ENCODE measurements around the gene ZNF593OS. TPM values are rescaled to one million over a fixed set of nuclear protein-coding genes. Genes with fewer than 3 reads are reported as not detected.

The ZNF593OS gene
- total and polyA plus RNA-seq, 2 of the 8 experiments (the other 6 are each of a cell fraction or from before 2014, with no cell fraction given) = not detected

DNA sequence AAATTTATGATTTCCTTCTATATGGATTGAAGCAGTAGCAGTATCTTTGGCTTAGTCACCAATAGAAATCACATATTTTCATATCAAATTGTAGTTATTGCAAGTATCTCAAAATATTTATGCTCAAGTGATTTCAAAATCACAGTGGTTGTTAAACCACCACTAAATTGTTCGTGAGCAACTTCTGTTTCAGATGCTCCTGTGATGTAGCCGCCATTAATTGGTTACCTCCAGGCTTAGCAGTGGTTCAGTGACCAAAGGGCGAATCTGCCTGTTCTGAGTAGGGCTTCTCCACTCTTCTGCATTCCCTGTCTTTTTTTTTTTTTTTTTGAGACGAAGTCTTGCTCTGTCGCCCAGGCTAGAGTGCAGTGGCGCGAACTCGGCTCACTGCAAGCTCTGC is 3.7 kb upstream of the ZNF593OS start:
- Histone ChIP-seq H2BK5ac (ENCODE audit: low read depth, low read length) (no peak overlapping the region), H4K8ac (ENCODE audit: extremely low read depth, insufficient read depth, low read length) (no peak overlapping the region), H3K18ac (ENCODE audit: extremely low read depth, low read length) (no peak overlapping the region), H3K27me3 (replicated peaks in 1 of 4; ENCODE audit: control insufficient read depth in 3 of 4, extremely low read depth in 1 of 4, insufficient read depth in 3 of 4, low read length in 3 of 4) (no peaks in the 10 kb centered on the region), H2AFZ (ENCODE audit: low read length) (no peak overlapping the region), H3K14ac (ENCODE audit: insufficient read length) (no peak overlapping the region), H3K4me2 (ENCODE audit: insufficient read depth in 1 of 2, low read depth in 2 of 2, low read length in 2 of 2) (no peak overlapping the region), H4K5ac (ENCODE audit: insufficient read length, low read depth, low read length) (no peak overlapping the region), H2BK120ac (replicated peaks; ENCODE audit: low read depth, low read length) (no peak overlapping the region), H4K91ac (replicated peaks; ENCODE audit: insufficient read length, low read length) (no peak overlapping the region), H3K56ac (replicated peaks; ENCODE audit: insufficient read length, low read depth, low read length) (no peak overlapping the region), H3K79me2 (ENCODE audit: control insufficient read depth in 1 of 2, insufficient read depth in 2 of 2, low read length in 2 of 2) (peaks cover 0 to 4% of the 10 kb centered on the region in 2 experiments; a peak in 2 of 4 replicates), H3K4ac (replicated peaks; ENCODE audit: insufficient read length, low read depth, low read length) (no peak overlapping the region), H2BK12ac (ENCODE audit: low read depth, low read length) (no peak overlapping the region), H3K23me2 (ENCODE audit: low read depth, low read length) (peaks cover 3% of the 10 kb centered on the region; the same call in 1 of the 2 replicates), H3K4me3 (ENCODE audit: extremely low read depth in 1 of 4, insufficient read depth in 2 of 4, low read depth in 3 of 4, low read length in 4 of 4) (no peak overlapping the region), H3K27ac (ENCODE audit: low read depth, low read length) (no peak overlapping the region), H3K4me1 (replicated peaks in 1 of 4; ENCODE audit: control insufficient read depth in 3 of 4, insufficient read depth in 4 of 4, low read length in 3 of 4) (peaks cover 0 to 6% (median 2%) of the 10 kb centered on the region in 4 experiments; a peak in 6 of 7 replicates), H2AK5ac (ENCODE audit: low read depth, low read length) (no peak overlapping the region), H3K23ac (ENCODE audit: insufficient read length) (no peak overlapping the region), H3K9me3 (ENCODE audit: insufficient read depth in 2 of 2, low read depth in 1 of 2, low read length in 1 of 2) (no peaks in the 10 kb centered on the region), H2BK15ac (ENCODE audit: low read length) (no peak overlapping the region), H4K20me1 (replicated peaks in 1 of 2; ENCODE audit: control insufficient read depth in 1 of 2, insufficient read depth in 2 of 2, low read length in 2 of 2) (peaks cover 2 to 4% of the 10 kb centered on the region in 2 experiments), H3K79me1 (ENCODE audit: low read depth, low read length) (peaks cover 4% of the 10 kb centered on the region), H2BK20ac (ENCODE audit: low read length) (no peak overlapping the region), H3K36me3 (ENCODE audit: control insufficient read depth in 2 of 4, insufficient read depth in 4 of 4, low read length in 3 of 4) (no peaks in the 10 kb centered on the region; a peak in 1 of 8 replicates), H3K9ac (replicated peaks in 1 of 4; ENCODE audit: extremely low read depth in 1 of 4, low read depth in 3 of 4, low read length in 3 of 4) (no peak overlapping the region)
- no peak for FAIRE-seq
- no peak for TF ChIP-seq SAP30 (IDR thresholded peaks at IDR 0.05; ENCODE audit: insufficient read depth, insufficient replicate concordance, low read length)
- no peak for TF ChIP-seq TCF12 (IDR thresholded peaks at IDR 0.05; ENCODE audit: low read depth, low read length)
- no peak for TF ChIP-seq HDAC2 (IDR thresholded peaks at IDR 0.05; ENCODE audit: borderline replicate concordance in 1 of 2, low read depth in 2 of 2, low read length in 2 of 2)
- TF ChIP-seq EP300 (IDR thresholded peaks at IDR 0.05; ENCODE audit: borderline replicate concordance in 1 of 2, low read depth in 2 of 2, low read length in 2 of 2) = no peak
- TF ChIP-seq KDM4A (IDR thresholded peaks at IDR 0.05; ENCODE audit: low read depth, low read length, severe bottlenecking) = no peak
- TF ChIP-seq RAD21 (IDR thresholded peaks at IDR 0.05 in 1 of 2, conservative IDR thresholded peaks at IDR 0.05 in 1 of 2; ENCODE audit: low read depth in 2 of 2, low read length in 2 of 2) = no peak
- TF ChIP-seq TBP (IDR thresholded peaks at IDR 0.05; ENCODE audit: low read depth, low read length) = no peak
- no peak for TF ChIP-seq BACH1 (IDR thresholded peaks at IDR 0.05; ENCODE audit: low read length)
- ChIA-PET CTCF (ENCODE audit: partially characterized antibody) (interaction anchor here (2.6 to 16.2 kb wide), 3 partner anchors 10 to 59 kb away, joined by 9 to 159 read pairs (median 54); partner anchors contain the start of genes CATSPER4 and CEP85), POLR2A (ENCODE audit: partially characterized antibody) (interaction anchor here (0.7 to 1.3 kb wide), 2 partner anchors 15 to 72 kb away, joined by 3 read pairs; partner anchors contain the start of gene CATSPER4)
- no peak for DNase-seq (ENCODE audit: low read depth in 1 of 2, low spot score in 2 of 2)
- 87% methylated on average over 3 of the region's 8 CpGs; no CpG with 5 or more reads in 1 of the 2 experiments for WGBS, 2 experiments (ENCODE audit: extremely low coverage in 1 of 2, insufficient coverage in 1 of 2, insufficient read length in 1 of 2, insufficient replicate concordance in 2 of 2, low coverage in 1 of 2, low lambda C conversion rate in 2 of 2, missing lambda C conversion rate in 1 of 2)

Data from H1 (cell line).